Ishikawa (cell line): ENCODE data around the gene CIT.

Source experiments
- CEBPB ChIP-seq: IDR thresholded peaks from 2 replicates; pipeline ENCODE4 v1.6.1; 2012
- CREB1 ChIP-seq: IDR thresholded peaks from 2 replicates; pipeline ENCODE4 v1.6.1; 2012; ENCODE audit warnings: low read depth
- EGR1 ChIP-seq: IDR thresholded peaks from 2 replicates; pipeline ENCODE4 v1.6.1; 2012
- EP300 ChIP-seq: IDR thresholded peaks from 2 replicates; pipeline ENCODE4 v1.6.1; 2012; ENCODE audit warnings: borderline replicate concordance
- FOXM1 ChIP-seq: IDR thresholded peaks from 2 replicates; pipeline ENCODE4 v1.6.1; 2012; ENCODE audit warnings: low read depth, borderline replicate concordance
- MAX ChIP-seq: IDR thresholded peaks from 2 replicates; pipeline ENCODE4 v1.6.1; 2012
- NFIC ChIP-seq: IDR thresholded peaks from 2 replicates; pipeline ENCODE4 v1.6.1; 2012
- RAD21 ChIP-seq: IDR thresholded peaks from 2 replicates; pipeline ENCODE4 v1.6.1; 2012; ENCODE audit warnings: low read depth
- REST ChIP-seq: IDR thresholded peaks from 2 replicates; pipeline ENCODE4 v1.6.1; 2012; ENCODE audit warnings: low read depth, mild to moderate bottlenecking
- TAF1 ChIP-seq: IDR thresholded peaks from 2 replicates; pipeline ENCODE4 v1.6.1; 2012; ENCODE audit warnings: low read depth, mild to moderate bottlenecking
- TCF12 ChIP-seq: IDR thresholded peaks from 2 replicates; pipeline ENCODE4 v1.6.1; 2012; ENCODE audit warnings: low read depth
- TEAD4 ChIP-seq: IDR thresholded peaks from 2 replicates; pipeline ENCODE4 v1.6.1; 2012
- USF1 ChIP-seq: IDR thresholded peaks from 2 replicates; pipeline ENCODE4 v1.6.1; 2012
- YY1 ChIP-seq: IDR thresholded peaks from 2 replicates; pipeline ENCODE4 v1.6.1; 2012; ENCODE audit warnings: low read depth
- ZBTB7A ChIP-seq: IDR thresholded peaks from 2 replicates; pipeline ENCODE4 v1.6.1; 2012; ENCODE audit warnings: low read depth

The CIT gene

GRCh38 chr12:119695034-119695433, 182.1 kb downstream of the CIT start:
- TF ChIP-seq ZBTB7A (no peak), RAD21 (peak; percentile 15; the same call in 1 of the 2 replicates), FOXM1 (no peak)

GRCh38 chr12:119694111-119694510, 183.0 kb downstream of the CIT start:
- TF ChIP-seq NFIC (no peak), FOXM1 (no peak), EP300 (no peak), CREB1 (no peak), REST (no peak), MAX (no peak), TAF1 (no peak), USF1 (no peak)

- TF ChIP-seq EP300 (no peak), MAX (no peak), YY1 (no peak), RAD21 (no peak), FOXM1 (no peak), REST (no peak), TEAD4 (no peak), TAF1 (no peak), USF1 (no peak)
Observed at GRCh38 chr12:119693511-119693910, 183.6 kb downstream of the CIT start.

GRCh38 chr12:119692997-119693396, 184.1 kb downstream of the CIT start:
- TF ChIP-seq NFIC (peak; percentile 77), TCF12 (no peak)

- TF ChIP-seq EP300 (no peak), NFIC (no peak), MAX (no peak), YY1 (no peak), ZBTB7A (no peak), FOXM1 (no peak), EGR1 (no peak), RAD21 (no peak), REST (no peak), TAF1 (no peak), USF1 (no peak), CREB1 (no peak), TCF12 (no peak), CEBPB (no peak), TEAD4 (no peak)
Observed at GRCh38 chr12:119692410-119692809, 184.7 kb downstream of the CIT start.
